NAMALWA (cell line): ENCODE results near the gene LRRC37A.
"Not testable (repeated sequence)": the region's sequence is repeated elsewhere in the genome, so short reads cannot be mapped to it uniquely, and the experiment has no call there.

Source experiments
- DNase-seq: peaks from one replicate; pipeline ENCODE4 v3.0.0-alpha.2; 2015; ENCODE audit warnings: low spot score

Gene LRRC37A

DNA sequence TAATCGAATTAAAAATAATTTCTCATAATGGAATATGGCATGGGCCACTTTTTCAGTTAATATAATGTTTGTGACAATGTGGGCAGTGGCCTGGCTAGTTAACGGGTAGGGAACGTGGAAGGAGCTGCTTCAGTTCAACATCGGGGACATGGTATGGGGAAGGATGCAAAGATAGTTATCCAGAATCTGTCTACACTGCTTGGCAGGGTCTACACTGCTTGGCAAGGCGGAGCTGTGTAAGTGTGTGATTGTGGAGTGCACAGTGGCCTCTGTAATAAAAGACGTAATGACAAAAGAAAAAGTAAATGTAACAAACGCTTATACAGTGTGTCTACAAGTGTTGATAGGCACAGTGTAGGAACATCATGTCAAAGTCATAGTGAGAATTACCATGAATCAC lies 7.3 kb upstream of the LRRC37A start:
- DNase-seq: not testable (repeated sequence)

- DNase-seq: peak; percentile 72
Measured at GRCh38 chr17:46290906-46291546, 3.9 kb upstream of the LRRC37A start.

GRCh38 chr17:46291618-46292017 lies 3.3 kb upstream of the LRRC37A start:
- not testable (repeated sequence) for DNase-seq

- not testable (repeated sequence) for DNase-seq
Measured at GRCh38 chr17:46341220-46341619, 46.3 kb downstream of the LRRC37A start.

DNA sequence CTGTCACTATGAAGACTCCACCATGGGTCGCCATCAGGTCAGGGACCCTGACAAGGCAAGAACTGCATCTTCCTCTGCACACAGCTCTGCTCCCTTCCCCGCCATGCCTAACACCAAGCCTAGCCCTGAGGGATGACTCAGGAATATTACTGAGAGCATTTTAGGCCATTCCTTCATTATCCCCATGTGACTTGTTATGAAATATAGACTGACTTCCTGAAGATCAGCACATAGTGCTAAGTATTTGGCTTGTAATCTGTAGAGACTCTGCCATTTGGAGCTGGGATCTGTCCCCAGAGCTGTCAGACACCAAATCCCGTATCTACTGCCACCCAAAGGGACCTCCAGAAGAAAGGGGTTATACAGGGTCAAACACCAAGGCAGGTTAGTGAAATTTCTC lies 47.2 kb downstream of the LRRC37A start:
- not testable (repeated sequence) for DNase-seq

DNA sequence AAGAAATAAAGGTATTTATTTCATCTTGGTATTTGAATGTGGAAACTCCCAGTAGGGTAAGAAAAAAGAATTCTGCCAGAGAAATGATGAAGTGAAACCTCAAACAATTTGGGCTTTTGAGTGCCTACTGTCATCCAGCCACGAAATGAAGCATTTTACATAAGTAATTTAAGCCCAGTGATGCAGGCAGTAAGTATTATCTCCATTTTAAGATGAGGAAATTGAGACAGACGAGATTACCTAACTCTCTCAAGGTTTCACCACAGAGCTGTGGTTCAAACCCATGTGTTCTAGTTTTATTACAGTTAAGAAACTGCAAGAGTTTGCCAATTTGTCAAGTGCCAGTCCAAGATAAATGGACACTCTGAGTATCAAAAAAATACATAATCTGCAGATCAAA lies 53.4 kb downstream of the LRRC37A start:
- DNase-seq: not testable (repeated sequence)

GRCh38 chr17:46349060-46349459 lies 54.1 kb downstream of the LRRC37A start:
- not testable (repeated sequence) for DNase-seq

- not testable (repeated sequence) for DNase-seq
Measured at GRCh38 chr17:46353856-46354255, 58.9 kb downstream of the LRRC37A start.

DNA sequence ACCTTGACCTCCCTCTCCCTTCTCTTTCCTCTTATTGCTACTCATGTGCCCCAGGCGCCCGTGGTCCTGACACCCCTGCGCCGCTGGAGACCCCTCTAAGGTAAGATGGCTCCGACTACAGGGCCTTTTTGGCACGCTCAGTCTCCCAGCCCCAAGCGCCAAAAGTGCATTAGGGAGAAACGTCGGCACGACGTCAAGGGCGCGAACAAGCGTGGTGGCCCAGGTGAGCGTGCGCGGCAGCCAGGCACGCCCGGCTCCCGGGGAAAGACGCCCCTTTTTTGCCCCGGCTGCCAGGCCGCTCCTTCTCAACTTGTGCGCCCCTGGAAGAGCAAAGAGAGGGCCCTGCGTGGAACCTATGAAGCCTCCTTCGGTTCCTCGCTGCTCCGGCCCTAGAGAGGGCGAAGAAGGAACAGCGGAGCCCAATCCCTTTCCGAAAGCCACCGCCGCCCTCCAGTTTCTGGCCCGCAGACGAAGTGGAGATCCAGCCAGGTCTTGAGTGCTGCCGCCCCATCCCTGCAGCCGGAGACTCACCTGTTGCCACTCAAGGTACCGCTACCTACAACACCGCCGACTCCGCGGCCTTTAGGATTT lies 66.3 kb downstream of the LRRC37A start:
- not testable (repeated sequence) for DNase-seq

DNA sequence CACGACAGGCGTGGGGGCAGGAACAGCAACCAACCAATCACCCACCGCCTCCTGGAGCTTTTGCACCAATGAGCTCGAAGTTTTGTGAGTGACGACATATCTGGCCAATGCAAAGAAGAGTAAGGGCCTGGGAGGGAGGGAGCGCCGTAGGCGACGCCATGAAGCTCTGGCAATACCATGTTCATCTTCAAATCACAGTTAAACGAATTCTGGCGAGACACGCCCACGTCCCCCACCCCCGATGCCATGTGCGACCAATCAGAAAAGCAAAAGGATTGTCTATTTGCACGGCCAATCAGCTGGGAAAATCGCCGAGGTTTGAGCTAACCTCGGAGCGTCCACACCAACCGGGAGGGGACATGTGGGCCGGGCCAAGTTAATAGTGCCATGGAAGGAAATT lies 66.8 kb downstream of the LRRC37A start, which contains the start of gene ARL17B:
Gene ARL17B, minus strand, starts transcription at position 12 of the 400 bp plus-strand sequence. CDS start 3,369 bp downstream, outside the sequence.
- not testable (repeated sequence) for DNase-seq

- DNase-seq: not testable (repeated sequence)
Measured at GRCh38 chr17:46367520-46367919, 72.6 kb downstream of the LRRC37A start.

GRCh38 chr17:46372236-46373229 lies 77.6 kb downstream of the LRRC37A start:
- not testable (repeated sequence) for DNase-seq

- DNase-seq: not testable (repeated sequence)
Measured at GRCh38 chr17:46373418-46373817, 78.5 kb downstream of the LRRC37A start.

DNA sequence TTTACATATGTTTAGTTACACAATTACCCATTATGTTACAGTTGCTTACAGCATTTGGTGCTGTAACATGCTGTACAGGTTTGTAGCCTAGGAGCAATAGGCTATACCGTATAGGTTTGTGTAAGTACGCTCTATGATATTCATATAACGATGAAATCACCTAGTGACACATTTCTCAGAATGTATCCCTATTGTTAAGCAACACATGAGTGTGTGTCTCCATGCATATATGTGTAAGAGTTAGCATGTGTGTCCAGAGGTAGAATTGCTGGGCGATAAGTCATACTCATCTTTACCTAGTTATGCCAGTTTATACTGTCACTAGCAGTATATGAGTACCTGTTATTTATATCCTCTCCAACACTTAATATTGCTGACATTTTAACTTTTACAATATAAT lies 88.2 kb downstream of the LRRC37A start:
- not testable (repeated sequence) for DNase-seq

DNA sequence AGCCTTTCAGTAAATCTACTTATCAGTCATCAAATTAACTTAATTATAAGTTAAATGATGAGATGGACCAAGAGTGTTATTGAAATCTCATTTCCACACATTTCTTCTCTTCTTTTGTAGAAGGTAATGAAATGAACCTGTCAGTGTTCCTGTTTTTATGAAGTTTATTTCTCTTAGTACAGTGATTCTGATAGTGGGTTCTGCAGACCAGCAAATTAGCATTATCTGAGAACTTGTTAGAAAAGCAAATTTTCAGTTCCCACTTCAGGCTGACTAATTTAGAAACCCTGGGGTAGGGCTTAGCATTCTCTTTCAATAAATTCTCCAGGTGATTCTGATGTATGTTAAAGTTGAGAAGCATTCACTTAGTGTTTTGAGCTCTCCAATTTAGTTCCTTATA lies 90.6 kb downstream of the LRRC37A start:
- not testable (repeated sequence) for DNase-seq
